ENCODE data around the gene NAPSA. TPM values are rescaled to one million over a fixed set of nuclear protein-coding genes. Genes with fewer than 3 reads are reported as not detected.
A peak's percentile ranks its signal among the peaks of the same experiment; 100 is the strongest.
"Not testable (repeated sequence)": the region's sequence is repeated elsewhere in the genome, so short reads cannot be mapped to it uniquely, and the experiment has no call there.

NAPSA gene
- total RNA-seq, 2 donors from 2014 or later: 0.85 to 5.0 TPM

GRCh38 chr19:50340331-50340730 is 25.1 kb downstream of the NAPSA start:
- no peak for TF ChIP-seq POLR2A (IDR thresholded peaks at IDR 0.05)
- TF ChIP-seq, protein P1, sequence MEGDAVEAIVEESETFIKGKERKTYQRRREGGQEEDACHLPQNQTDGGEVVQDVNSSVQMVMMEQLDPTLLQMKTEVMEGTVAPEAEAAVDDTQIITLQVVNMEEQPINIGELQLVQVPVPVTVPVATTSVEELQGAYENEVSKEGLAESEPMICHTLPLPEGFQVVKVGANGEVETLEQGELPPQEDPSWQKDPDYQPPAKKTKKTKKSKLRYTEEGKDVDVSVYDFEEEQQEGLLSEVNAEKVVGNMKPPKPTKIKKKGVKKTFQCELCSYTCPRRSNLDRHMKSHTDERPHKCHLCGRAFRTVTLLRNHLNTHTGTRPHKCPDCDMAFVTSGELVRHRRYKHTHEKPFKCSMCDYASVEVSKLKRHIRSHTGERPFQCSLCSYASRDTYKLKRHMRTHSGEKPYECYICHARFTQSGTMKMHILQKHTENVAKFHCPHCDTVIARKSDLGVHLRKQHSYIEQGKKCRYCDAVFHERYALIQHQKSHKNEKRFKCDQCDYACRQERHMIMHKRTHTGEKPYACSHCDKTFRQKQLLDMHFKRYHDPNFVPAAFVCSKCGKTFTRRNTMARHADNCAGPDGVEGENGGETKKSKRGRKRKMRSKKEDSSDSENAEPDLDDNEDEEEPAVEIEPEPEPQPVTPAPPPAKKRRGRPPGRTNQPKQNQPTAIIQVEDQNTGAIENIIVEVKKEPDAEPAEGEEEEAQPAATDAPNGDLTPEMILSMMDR (IDR thresholded peaks at IDR 0.05): no peak
- TF ChIP-seq POLR2AphosphoS5 (IDR thresholded peaks at IDR 0.05): no peak
- intact Hi-C loops (cut with DNase I): no loop called here
- DNase-seq (ENCODE audit: low spot score): no peak

DNA sequence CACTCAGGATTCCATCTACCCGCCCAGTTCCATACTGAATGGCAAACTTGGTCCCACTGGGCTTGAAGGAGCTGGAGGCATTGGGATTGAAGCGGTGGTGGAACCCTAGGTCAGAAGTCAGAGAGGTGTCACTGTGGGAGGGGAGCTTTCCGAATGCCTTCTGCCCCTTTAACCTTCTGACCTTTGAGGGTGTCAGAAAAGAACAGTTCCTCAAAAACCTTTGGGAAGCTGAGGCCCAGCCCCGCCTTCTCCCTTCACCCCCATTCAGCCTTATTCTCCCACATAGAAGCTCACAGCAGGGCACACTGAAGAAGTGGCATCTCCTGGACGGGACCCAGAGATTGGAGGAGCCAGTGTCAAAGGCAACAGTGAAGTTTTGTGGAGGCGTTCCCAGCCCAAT is 28.4 kb downstream of the NAPSA start:
- H3K4me3 ChIP-seq; H3K36me3 ChIP-seq; H3K4me1 ChIP-seq (replicated peaks); DNase-seq (ENCODE audit: low spot score); intact Hi-C loops (cut with DNase I); H3K27me3 ChIP-seq (replicated peaks; ENCODE audit: insufficient read depth); H3K27ac ChIP-seq; H3K9me3 ChIP-seq: not testable (repeated sequence)
- 89% methylated on average over 6 of the region's 6 CpGs for whole genome bisulfite sequencing

More at GRCh38 chr19:50340331-50340730, 25.1 kb downstream of the NAPSA start:
- Histone ChIP-seq H3K4me1 (replicated peaks) (no peaks in the 10 kb centered on the region), H3K9me3 (no peaks in the 10 kb centered on the region), H3K36me3 (no peaks in the 10 kb centered on the region), H3K4me3 (no peak overlapping the region), H3K27me3 (replicated peaks; ENCODE audit: insufficient read depth) (no peaks in the 10 kb centered on the region), H3K27ac (no peak overlapping the region)

GRCh38 chr19:50334741-50335421 is 30.6 kb downstream of the NAPSA start:
- H3K9me3 ChIP-seq: no peaks in the 10 kb centered on the region
- WGBS: 97% methylated on average over 12 of the region's 12 CpGs
- intact Hi-C loops (cut with DNase I): no loop called here
- no peaks in the 10 kb centered on the region for H3K27me3 ChIP-seq (replicated peaks; ENCODE audit: insufficient read depth)
- no peak overlapping the region for H3K27ac ChIP-seq
- H3K4me3 ChIP-seq: no peak overlapping the region
- TF ChIP-seq, protein P1 (IDR thresholded peaks at IDR 0.05): no peak
- no peak for TF ChIP-seq POLR2A (IDR thresholded peaks at IDR 0.05)
- no peak for TF ChIP-seq POLR2AphosphoS5 (IDR thresholded peaks at IDR 0.05)
- H3K36me3 ChIP-seq: no peaks in the 10 kb centered on the region
- DNase-seq (ENCODE audit: low spot score): no peak
- H3K4me1 ChIP-seq (replicated peaks): no peaks in the 10 kb centered on the region

DNA sequence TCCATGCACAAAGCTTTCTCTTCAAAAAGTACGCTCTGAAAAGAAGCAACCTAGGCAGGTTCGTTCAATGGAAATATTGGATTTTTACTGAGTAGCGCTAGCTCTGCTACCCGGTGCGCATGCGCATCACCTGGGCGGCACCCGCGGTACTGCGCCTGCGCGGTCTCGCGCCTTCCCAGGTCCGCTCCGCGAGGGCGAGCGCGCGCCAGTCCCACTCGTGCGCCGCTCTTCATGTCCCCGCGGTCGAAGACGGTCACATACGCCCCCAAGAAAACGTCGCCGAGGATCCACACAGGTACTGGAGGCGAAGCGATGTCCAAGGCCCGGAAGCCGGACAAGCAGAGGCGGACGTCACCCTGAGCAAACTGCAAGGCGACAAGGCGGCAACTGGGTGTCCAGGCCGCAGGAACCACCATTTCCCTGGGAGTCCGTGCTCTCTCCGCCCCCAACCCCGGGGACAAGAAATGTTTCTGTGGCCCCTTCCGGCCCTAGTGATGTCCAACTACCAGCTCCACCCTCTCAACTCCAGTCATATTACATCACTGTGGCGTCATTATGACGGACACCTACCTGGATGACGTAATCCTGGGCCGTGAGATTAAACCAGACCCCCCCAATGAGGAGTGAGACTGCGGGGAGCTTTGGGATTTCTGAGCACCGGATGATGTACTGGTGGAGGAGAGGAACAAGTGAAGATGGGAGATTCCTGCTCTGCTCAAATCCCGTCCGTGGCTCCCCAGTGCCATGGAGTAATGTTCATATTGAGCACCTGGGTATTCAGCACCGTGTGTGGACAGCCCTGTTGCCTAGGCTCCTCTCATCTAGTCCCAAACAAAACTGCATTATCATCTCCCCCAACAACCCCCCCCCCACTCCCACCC is 31.5 kb downstream of the NAPSA start:
- Histone ChIP-seq H3K9me3 (no peaks in the 10 kb centered on the region), H3K27ac (peak overlapping the region; percentile 64 to 68), H3K4me3 (peak overlapping the region; percentile 18 to 45), H3K36me3 (no peaks in the 10 kb centered on the region), H3K4me1 (replicated peaks) (no peaks in the 10 kb centered on the region), H3K27me3 (replicated peaks; ENCODE audit: insufficient read depth) (no peaks in the 10 kb centered on the region)
- DNase-seq (ENCODE audit: low spot score): peak; percentile 68
- 14% methylated on average over 53 of the region's 54 CpGs for WGBS
- TF ChIP-seq POLR2AphosphoS5 (IDR thresholded peaks at IDR 0.05) (peak; percentile 86), POLR2A (IDR thresholded peaks at IDR 0.05) (peak; percentile 65)
- TF ChIP-seq, protein P1 (IDR thresholded peaks at IDR 0.05): peak in 1 of 4 experiments; percentile 24
- intact Hi-C loops (cut with DNase I): no loop called here

DNA sequence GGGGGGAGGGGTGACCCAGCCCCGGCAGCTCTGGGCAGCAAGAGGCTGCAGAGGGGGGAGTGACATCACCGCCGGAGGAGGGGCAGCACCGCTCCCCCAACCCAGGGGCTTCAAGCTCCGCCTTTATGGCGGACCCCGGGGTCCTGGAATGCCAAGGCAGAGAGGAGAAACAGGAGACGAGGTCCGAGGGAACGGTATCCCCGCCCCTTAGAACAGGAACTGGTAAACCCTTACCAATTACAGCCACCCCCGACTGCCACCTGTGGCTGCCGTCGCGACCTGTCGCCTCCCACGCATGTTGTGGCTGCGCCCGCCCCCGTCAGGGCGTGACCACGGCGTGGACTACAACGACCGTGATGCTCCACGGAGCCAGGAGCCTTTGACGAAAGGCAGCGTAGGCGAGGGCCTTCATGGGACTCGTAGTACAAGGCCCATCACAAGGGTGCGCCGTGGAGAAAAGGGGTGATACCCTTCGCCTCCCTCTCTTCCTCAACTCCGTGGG is 32.2 kb downstream of the NAPSA start:
- H3K4me3 ChIP-seq: peak overlapping the region; percentile 18 to 45
- no peaks in the 10 kb centered on the region for H3K4me1 ChIP-seq (replicated peaks)
- 4% methylated on average over 32 of the region's 34 CpGs for WGBS
- intact Hi-C loops (cut with DNase I): no loop called here
- H3K9me3 ChIP-seq: no peaks in the 10 kb centered on the region
- H3K36me3 ChIP-seq: no peaks in the 10 kb centered on the region
- no peak for TF ChIP-seq POLR2AphosphoS5 (IDR thresholded peaks at IDR 0.05)
- peak; percentile 87 for TF ChIP-seq POLR2A (IDR thresholded peaks at IDR 0.05)
- DNase-seq (ENCODE audit: low spot score): peak; percentile 88
- H3K27me3 ChIP-seq (replicated peaks; ENCODE audit: insufficient read depth): no peaks in the 10 kb centered on the region
- H3K27ac ChIP-seq: peak overlapping the region; percentile 64 to 68

All from prostate gland (tissue), 2 donors.